ENCODE measurements around the gene TIMP2.

- TF ChIP-seq POLR2A (IDR thresholded peaks at IDR 0.05) (no peak), CTCF (IDR thresholded peaks at IDR 0.05) (no peak)
These were observed 2.2 kb downstream of the TIMP2 start for GRCh38 chr17:78922816-78923498.

Data from gastroesophageal sphincter (tissue), 3 donors.